Activated B cell treated with CpG ODN at 0.5 μM for 24 hours (primary cell): Measurements from ENCODE around the gene TMEM82. TPM values are rescaled to one million over a fixed set of nuclear protein-coding genes. Genes with fewer than 3 reads are reported as not detected.

Experiments used
- ATAC-seq: fragments of 200-7000 bp; cut with Tn5 transposase; one replicate; pipeline ENCODE4 v1.10.0; 2021; ENCODE audit warnings: low read depth, mild to moderate bottlenecking, moderate library complexity
- CTCF ChIA-PET: fragments of 350-600 bp; sonication (Branson Sonifier 250); formaldehyde crosslinking; loops from one replicate; lab custom pipeline; 2021; ENCODE audit warnings: antibody characterized with exemption; lab: Charles Lee
- POLR2A ChIA-PET: fragments of 350-600 bp; sonication (Branson Sonifier 250); formaldehyde crosslinking; loops from one replicate; lab custom pipeline; 2021; ENCODE audit warnings: antibody characterized with exemption; lab: Charles Lee
- DNase-seq: peaks from one replicate; pipeline ENCODE4 v3.0.0; 2022
- H3K27ac Mint-ChIP-seq: one replicate; pipeline ENCODE4 v1.8.0; 2020; ENCODE audit warnings: mixed read lengths
- H3K27me3 Mint-ChIP-seq: one replicate; pipeline ENCODE4 v1.8.0; 2021; ENCODE audit warnings: mixed read lengths
- H3K36me3 Mint-ChIP-seq: one replicate; pipeline ENCODE4 v1.8.0; 2021; ENCODE audit warnings: low read depth, mixed read lengths
- H3K4me1 Mint-ChIP-seq: one replicate; pipeline ENCODE4 v1.8.0; 2021; ENCODE audit warnings: mixed read lengths
- H3K4me3 Mint-ChIP-seq: one replicate; pipeline ENCODE4 v1.8.0; 2020; ENCODE audit warnings: mild to moderate bottlenecking, mixed read lengths
- H3K9me3 Mint-ChIP-seq: one replicate; pipeline ENCODE4 v1.8.0; 2020; ENCODE audit warnings: mixed read lengths
- CTCF ChIP-seq: fragments of 200-600 bp; IDR thresholded peaks from one replicate; pipeline ENCODE4 v1.8.0; 2022; ENCODE audit warnings: antibody characterized with exemption, mild to moderate bottlenecking
- intact Hi-C: fragments of 100-400 bp; cut with micrococcal nuclease; formaldehyde crosslinking; loops from one replicate; pipeline ENCODE4 v1.15.1; 2024
- total RNA-seq: library from RNA; stranded (reverse); gene quantifications from 2 replicates; pipeline ENCODE4 v1.2.3, GENCODE V29; 2022

TMEM82 gene
- total RNA-seq, 1 donor from 2014 or later = not detected

GRCh38 chr1:15755021-15755645 is 12.8 kb downstream of the TMEM82 start:
- Mint-ChIP-seq H3K36me3 (no peaks in the 10 kb centered on the region), H3K9me3 (no peaks in the 10 kb centered on the region), H3K27me3 (peaks cover 26% of the 10 kb centered on the region), H3K4me3 (no peak overlapping the region), H3K4me1 (peaks cover 18% of the 10 kb centered on the region), H3K27ac (no peak overlapping the region)
- ChIA-PET CTCF (no interaction called here), POLR2A (no interaction called here)
- intact Hi-C loops = no loop called here
- no peak for ATAC-seq
- no peak for DNase-seq
- no peak for TF ChIP-seq CTCF

GRCh38 chr1:15755646-15756040 is 13.3 kb downstream of the TMEM82 start:
- no peak for TF ChIP-seq CTCF
- Mint-ChIP-seq H3K27me3 (peaks cover 28% of the 10 kb centered on the region), H3K36me3 (no peaks in the 10 kb centered on the region), H3K9me3 (no peaks in the 10 kb centered on the region), H3K4me1 (peaks cover 18% of the 10 kb centered on the region), H3K27ac (no peak overlapping the region), H3K4me3 (no peak overlapping the region)
- CTCF ChIA-PET = no interaction called here
- DNase-seq (no peak), ATAC-seq (no peak)
- intact Hi-C loops = no loop called here
- POLR2A ChIA-PET = no interaction called here

GRCh38 chr1:15756143-15757015 is 14.1 kb downstream of the TMEM82 start:
- Mint-ChIP-seq H3K36me3 (no peaks in the 10 kb centered on the region), H3K4me3 (no peak overlapping the region), H3K27ac (no peak overlapping the region), H3K9me3 (no peaks in the 10 kb centered on the region), H3K27me3 (peaks cover 33% of the 10 kb centered on the region), H3K4me1 (peaks cover 18% of the 10 kb centered on the region)
- ATAC-seq (no peak), DNase-seq (no peak)
- TF ChIP-seq CTCF = no peak
- ChIA-PET POLR2A (no interaction called here), CTCF (no interaction called here)
- intact Hi-C loops = no loop called here

- H3K9me3 Mint-ChIP-seq = no peaks in the 10 kb centered on the region
- no peak for TF ChIP-seq CTCF
- POLR2A ChIA-PET = no interaction called here
- H3K4me1 Mint-ChIP-seq = peaks cover 18% of the 10 kb centered on the region
- intact Hi-C loops = no loop called here
- peaks cover 37% of the 10 kb centered on the region for H3K27me3 Mint-ChIP-seq
- H3K36me3 Mint-ChIP-seq = no peaks in the 10 kb centered on the region
- DNase-seq (no peak), ATAC-seq (no peak)
- CTCF ChIA-PET = no interaction called here
- H3K4me3 Mint-ChIP-seq = peak overlapping the region; percentile 32
- H3K27ac Mint-ChIP-seq = no peak overlapping the region
These were observed 14.8 kb downstream of the TMEM82 start for GRCh38 chr1:15757016-15757543.
